Body of pancreas (tissue), 4 donors: ENCODE measurements around the gene NFILZ.

ENCODE experiments used
- POLR2A ChIP-seq, 3 donors: fragments of 450-650 bp; IDR thresholded peaks; one replicate each; pipeline ENCODE4 v1.6.1; 2016; ENCODE audit warnings: antibody characterized with exemption in 3 of 3, mild to moderate bottlenecking in 2 of 3
- TF ChIP-seq, protein P1 (sequence below), 7 experiments: fragments of 450-650 bp in 4 of 7; fragments of 200-600 bp in 3 of 7; sonication (generic) in 3 of 7; IDR thresholded peaks; one replicate each; pipeline ENCODE4 v1.5.1; 2016 to 2019; ENCODE audit warnings: antibody characterized with exemption in 7 of 7

DNA sequence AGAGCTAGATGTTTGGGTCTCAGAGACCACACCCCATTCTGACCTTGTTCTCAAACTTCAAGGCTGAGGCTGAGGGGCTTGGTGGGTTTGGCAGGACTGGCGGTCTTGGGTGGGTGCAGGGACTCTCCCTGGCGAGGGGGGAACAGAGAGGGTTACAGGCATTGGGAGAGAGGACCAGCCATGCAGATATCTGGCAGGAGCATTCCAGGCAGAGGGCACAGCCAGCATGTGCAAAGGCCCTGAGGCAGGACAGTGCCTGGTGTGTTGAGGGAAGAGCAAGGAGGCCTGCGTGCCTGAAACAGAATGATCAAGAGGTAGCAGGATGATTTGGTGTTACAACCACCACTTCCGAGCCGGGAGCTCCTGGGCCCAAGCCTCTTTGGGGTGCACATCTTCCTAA, 27.4 kb downstream of the NFILZ start:
- TF ChIP-seq POLR2A (IDR thresholded peaks at IDR 0.05): no peak
- TF ChIP-seq, protein P1, sequence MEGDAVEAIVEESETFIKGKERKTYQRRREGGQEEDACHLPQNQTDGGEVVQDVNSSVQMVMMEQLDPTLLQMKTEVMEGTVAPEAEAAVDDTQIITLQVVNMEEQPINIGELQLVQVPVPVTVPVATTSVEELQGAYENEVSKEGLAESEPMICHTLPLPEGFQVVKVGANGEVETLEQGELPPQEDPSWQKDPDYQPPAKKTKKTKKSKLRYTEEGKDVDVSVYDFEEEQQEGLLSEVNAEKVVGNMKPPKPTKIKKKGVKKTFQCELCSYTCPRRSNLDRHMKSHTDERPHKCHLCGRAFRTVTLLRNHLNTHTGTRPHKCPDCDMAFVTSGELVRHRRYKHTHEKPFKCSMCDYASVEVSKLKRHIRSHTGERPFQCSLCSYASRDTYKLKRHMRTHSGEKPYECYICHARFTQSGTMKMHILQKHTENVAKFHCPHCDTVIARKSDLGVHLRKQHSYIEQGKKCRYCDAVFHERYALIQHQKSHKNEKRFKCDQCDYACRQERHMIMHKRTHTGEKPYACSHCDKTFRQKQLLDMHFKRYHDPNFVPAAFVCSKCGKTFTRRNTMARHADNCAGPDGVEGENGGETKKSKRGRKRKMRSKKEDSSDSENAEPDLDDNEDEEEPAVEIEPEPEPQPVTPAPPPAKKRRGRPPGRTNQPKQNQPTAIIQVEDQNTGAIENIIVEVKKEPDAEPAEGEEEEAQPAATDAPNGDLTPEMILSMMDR (IDR thresholded peaks at IDR 0.05): no peak
